Measurements from ENCODE around the gene RNMT.

The RNMT gene

DNA sequence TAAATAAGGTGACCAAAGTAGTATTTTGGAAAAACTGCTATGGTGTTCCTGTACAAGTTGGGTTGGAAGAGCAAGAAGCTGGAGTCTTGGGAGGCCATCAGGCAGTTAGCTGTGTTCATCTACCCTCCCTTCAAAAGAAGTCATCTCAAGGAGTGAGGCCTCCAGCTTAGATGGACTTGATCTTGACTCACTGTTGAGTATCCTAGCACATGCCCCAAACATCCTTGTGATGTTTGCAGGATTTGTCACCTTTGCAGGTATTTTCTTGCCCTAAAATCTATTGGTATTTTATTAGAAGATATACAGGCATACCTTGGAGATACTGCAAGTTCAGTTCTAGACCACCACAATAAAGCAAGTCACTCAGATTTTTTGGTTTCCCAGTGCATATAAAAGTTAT lies 30.2 kb downstream of the RNMT start:
- H3K27ac ChIP-seq (ENCODE audit: low read length), result no peak overlapping the region
- peaks cover 13% of the 10 kb centered on the region for H3K4me1 ChIP-seq (ENCODE audit: low read length)
- H3K79me2 ChIP-seq (ENCODE audit: low read length), result no peaks in the 10 kb centered on the region
- no peak overlapping the region for H3K4me2 ChIP-seq (ENCODE audit: low read length)
- H3K36me3 ChIP-seq (replicated peaks; ENCODE audit: low read depth, low read length), result peaks cover 66% of the 10 kb centered on the region
- no peaks in the 10 kb centered on the region for H3K9me3 ChIP-seq (ENCODE audit: insufficient read depth, low read length)
- no peak overlapping the region for H2AFZ ChIP-seq (ENCODE audit: low read depth, low read length)
- no peaks in the 10 kb centered on the region for H3K27me3 ChIP-seq (ENCODE audit: low read depth, low read length)
- no peaks in the 10 kb centered on the region for H4K20me1 ChIP-seq (ENCODE audit: insufficient read depth, low read length)
- no peak for TF ChIP-seq EZH2phosphoT487 (IDR thresholded peaks at IDR 0.05; ENCODE audit: low read depth)
- TF ChIP-seq, protein P1, sequence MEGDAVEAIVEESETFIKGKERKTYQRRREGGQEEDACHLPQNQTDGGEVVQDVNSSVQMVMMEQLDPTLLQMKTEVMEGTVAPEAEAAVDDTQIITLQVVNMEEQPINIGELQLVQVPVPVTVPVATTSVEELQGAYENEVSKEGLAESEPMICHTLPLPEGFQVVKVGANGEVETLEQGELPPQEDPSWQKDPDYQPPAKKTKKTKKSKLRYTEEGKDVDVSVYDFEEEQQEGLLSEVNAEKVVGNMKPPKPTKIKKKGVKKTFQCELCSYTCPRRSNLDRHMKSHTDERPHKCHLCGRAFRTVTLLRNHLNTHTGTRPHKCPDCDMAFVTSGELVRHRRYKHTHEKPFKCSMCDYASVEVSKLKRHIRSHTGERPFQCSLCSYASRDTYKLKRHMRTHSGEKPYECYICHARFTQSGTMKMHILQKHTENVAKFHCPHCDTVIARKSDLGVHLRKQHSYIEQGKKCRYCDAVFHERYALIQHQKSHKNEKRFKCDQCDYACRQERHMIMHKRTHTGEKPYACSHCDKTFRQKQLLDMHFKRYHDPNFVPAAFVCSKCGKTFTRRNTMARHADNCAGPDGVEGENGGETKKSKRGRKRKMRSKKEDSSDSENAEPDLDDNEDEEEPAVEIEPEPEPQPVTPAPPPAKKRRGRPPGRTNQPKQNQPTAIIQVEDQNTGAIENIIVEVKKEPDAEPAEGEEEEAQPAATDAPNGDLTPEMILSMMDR (IDR thresholded peaks at IDR 0.05; ENCODE audit: low read depth, low read length), result no peak
- no peak overlapping the region for H3K9ac ChIP-seq (ENCODE audit: low read length)
- no peak overlapping the region for H3K4me3 ChIP-seq (ENCODE audit: low read length)

DNA sequence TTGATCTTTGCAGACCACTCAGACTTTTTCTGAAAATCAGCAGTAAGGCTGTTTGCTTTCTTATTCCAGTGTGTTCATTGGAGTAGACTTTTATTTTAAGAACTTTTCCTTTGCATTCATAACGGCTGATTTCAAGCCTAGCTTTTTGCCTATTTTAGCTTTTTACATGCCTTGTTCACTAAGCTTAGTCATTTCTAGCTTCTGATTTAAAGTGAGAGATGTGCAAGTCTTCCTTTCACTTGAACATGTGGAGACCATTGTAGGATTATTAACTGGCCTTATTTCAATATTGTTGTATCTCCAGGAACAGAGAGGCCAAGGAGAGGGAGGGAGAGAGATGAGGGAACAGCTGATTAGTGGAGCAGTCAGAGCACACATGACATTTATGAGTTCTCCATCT lies 32.1 kb downstream of the RNMT start:
- peaks cover 13% of the 10 kb centered on the region for H3K4me1 ChIP-seq (ENCODE audit: low read length)
- no peak overlapping the region for H3K4me3 ChIP-seq (ENCODE audit: low read length)
- TF ChIP-seq, protein P1 (IDR thresholded peaks at IDR 0.05; ENCODE audit: low read depth, low read length), result no peak
- TF ChIP-seq EZH2phosphoT487 (IDR thresholded peaks at IDR 0.05; ENCODE audit: low read depth), result no peak
- peak overlapping the region; percentile 21; the same call in 1 of the 2 replicates for H3K4me2 ChIP-seq (ENCODE audit: low read length)
- H3K79me2 ChIP-seq (ENCODE audit: low read length), result no peaks in the 10 kb centered on the region
- no peaks in the 10 kb centered on the region for H3K27me3 ChIP-seq (ENCODE audit: low read depth, low read length)
- H3K36me3 ChIP-seq (replicated peaks; ENCODE audit: low read depth, low read length), result peaks cover 78% of the 10 kb centered on the region
- no peaks in the 10 kb centered on the region for H3K9me3 ChIP-seq (ENCODE audit: insufficient read depth, low read length)
- H2AFZ ChIP-seq (ENCODE audit: low read depth, low read length), result no peak overlapping the region
- no peaks in the 10 kb centered on the region for H4K20me1 ChIP-seq (ENCODE audit: insufficient read depth, low read length)
- H3K9ac ChIP-seq (ENCODE audit: low read length), result no peak overlapping the region
- H3K27ac ChIP-seq (ENCODE audit: low read length), result no peak overlapping the region

DNA sequence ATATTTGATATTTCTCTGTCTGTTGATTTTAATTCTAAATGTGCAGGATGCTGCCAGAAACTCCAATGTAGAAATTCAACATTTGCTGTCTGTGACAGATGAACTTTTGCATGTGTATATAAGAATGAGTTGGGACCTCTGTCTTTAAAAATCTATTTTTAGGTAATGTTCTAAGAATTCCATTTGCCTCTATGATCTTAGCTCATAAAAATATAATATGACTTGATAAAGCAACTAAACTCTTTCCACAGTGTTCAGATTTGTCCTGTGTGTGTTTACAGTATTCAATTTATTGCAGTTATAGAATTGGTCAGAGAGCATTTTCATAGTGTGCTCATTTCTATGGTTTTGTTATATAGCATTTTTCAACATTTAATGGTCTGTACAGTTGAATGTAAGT lies 33.6 kb downstream of the RNMT start:
- H3K27ac ChIP-seq (ENCODE audit: low read length), result no peak overlapping the region
- H3K36me3 ChIP-seq (replicated peaks; ENCODE audit: low read depth, low read length), result peaks cover 74% of the 10 kb centered on the region
- H3K79me2 ChIP-seq (ENCODE audit: low read length), result no peaks in the 10 kb centered on the region
- no peaks in the 10 kb centered on the region for H3K27me3 ChIP-seq (ENCODE audit: low read depth, low read length)
- no peaks in the 10 kb centered on the region for H4K20me1 ChIP-seq (ENCODE audit: insufficient read depth, low read length)
- TF ChIP-seq EZH2phosphoT487 (IDR thresholded peaks at IDR 0.05; ENCODE audit: low read depth), result no peak
- TF ChIP-seq, protein P1 (IDR thresholded peaks at IDR 0.05; ENCODE audit: low read depth, low read length), result no peak
- H3K9me3 ChIP-seq (ENCODE audit: insufficient read depth, low read length), result no peaks in the 10 kb centered on the region
- no peak overlapping the region for H3K4me3 ChIP-seq (ENCODE audit: low read length)
- H3K9ac ChIP-seq (ENCODE audit: low read length), result no peak overlapping the region
- H2AFZ ChIP-seq (ENCODE audit: low read depth, low read length), result no peak overlapping the region
- H3K4me1 ChIP-seq (ENCODE audit: low read length), result peaks cover 13% of the 10 kb centered on the region
- H3K4me2 ChIP-seq (ENCODE audit: low read length), result no peak overlapping the region

DNA sequence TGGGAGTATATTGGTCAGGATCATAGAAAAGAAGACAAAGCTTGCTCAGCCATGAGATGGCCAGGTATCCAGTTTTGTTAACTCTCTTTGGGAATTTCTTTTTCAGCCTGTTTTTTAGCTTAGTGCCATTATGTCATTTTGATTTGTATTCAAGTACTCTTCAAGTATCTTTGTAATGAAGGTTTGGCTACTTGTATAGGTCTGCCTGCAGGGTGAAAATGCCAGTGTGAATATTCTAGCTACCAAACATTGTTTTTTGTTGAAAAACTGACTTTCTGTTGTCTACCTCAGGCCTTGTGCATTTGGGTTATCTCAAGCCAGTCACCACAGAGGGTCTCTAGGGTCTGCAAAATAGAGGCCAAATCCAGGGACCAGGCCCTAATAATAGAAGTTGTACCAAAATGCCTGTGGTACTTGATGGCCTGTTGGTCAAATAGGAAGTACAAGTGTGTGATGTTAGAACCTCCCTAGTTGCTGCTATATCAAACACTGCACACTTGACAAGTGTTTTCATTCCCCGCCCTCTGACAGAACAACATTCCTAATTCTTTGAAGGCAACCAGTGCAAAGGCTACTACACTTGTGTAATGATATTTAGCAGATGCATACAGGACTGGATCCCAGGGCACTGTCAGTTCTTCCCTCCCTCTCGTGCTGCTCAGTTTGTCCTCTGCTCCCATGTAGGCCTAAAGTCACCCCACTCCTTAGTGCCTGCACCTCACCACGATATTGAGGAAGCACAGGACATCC lies 36.4 kb downstream of the RNMT start:
- no peak overlapping the region for H2AFZ ChIP-seq (ENCODE audit: low read depth, low read length)
- H3K27ac ChIP-seq (ENCODE audit: low read length), result no peak overlapping the region
- H3K9me3 ChIP-seq (ENCODE audit: insufficient read depth, low read length), result no peaks in the 10 kb centered on the region
- no peaks in the 10 kb centered on the region for H3K27me3 ChIP-seq (ENCODE audit: low read depth, low read length)
- no peaks in the 10 kb centered on the region for H3K79me2 ChIP-seq (ENCODE audit: low read length)
- peaks cover 55% of the 10 kb centered on the region for H3K36me3 ChIP-seq (replicated peaks; ENCODE audit: low read depth, low read length)
- no peak overlapping the region for H3K4me2 ChIP-seq (ENCODE audit: low read length)
- no peak overlapping the region for H3K9ac ChIP-seq (ENCODE audit: low read length)
- TF ChIP-seq, protein P1 (IDR thresholded peaks at IDR 0.05; ENCODE audit: low read depth, low read length), result no peak
- no peak for TF ChIP-seq EZH2phosphoT487 (IDR thresholded peaks at IDR 0.05; ENCODE audit: low read depth)
- H3K4me3 ChIP-seq (ENCODE audit: low read length), result no peak overlapping the region
- H4K20me1 ChIP-seq (ENCODE audit: insufficient read depth, low read length), result no peaks in the 10 kb centered on the region
- peaks cover 13% of the 10 kb centered on the region for H3K4me1 ChIP-seq (ENCODE audit: low read length)
